Measurements from ENCODE around the gene DNM2. TPM values are rescaled to one million over a fixed set of nuclear protein-coding genes. Genes with fewer than 3 reads are reported as not detected.

The DNM2 gene
- total and polyA plus RNA-seq, 2 of the 13 experiments (the other 11 are each of a cell fraction or from before 2014, with no cell fraction given), result 41.7 to 59.8 TPM

DNA sequence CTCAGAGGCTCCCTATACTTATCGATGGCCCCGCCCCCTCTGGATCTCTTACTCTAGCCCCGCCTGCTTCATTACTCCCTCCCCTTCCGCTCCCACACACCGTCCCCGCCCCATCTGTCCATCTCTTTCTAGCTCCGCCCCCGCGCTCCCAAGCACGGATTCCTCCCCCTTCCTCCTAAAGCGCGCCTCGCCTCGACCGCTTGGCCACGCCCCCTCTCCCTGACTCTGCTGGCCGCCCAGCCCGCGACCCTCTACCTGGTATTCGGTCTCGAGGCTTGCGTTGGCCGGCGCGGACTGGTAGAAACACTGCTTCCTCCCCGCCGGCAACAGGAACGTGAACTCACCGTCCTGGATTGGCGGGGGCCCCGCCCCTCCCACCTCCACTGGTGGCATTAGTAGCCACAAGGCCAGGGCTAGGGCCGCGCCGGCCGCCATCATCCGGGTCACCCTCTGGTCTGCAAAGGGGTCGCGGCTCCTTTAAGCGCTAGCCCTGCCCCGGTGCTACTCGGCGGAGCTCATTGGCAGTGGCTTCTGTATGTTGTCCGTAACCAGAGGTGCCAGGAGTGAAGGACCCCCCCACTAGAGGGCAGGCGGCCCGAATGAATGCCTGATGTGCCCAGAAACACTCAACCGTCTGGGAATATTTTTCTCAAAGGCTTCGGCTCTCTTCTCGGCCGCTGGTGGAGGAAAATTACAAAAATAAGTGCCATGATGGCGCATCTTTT, 118.0 kb downstream of the DNM2 start, which contains the start of gene TMED1:
TMED1 (minus strand) TSS at position 459 of the 725 bp plus-strand sequence; CDS start at position 438, 21 bp downstream.
- in situ Hi-C loops (cut with HindIII; ENCODE audit: extremely low pct_ligation_motif_present, low pct_unique_long_range_greater_than_20kb), result no loop called here
- H3K36me3 ChIP-seq (replicated peaks in 1 of 2; ENCODE audit: control insufficient read depth in 1 of 2, insufficient read depth in 2 of 2, low read length in 2 of 2), result peaks cover 3 to 4% of the 10 kb centered on the region in 2 experiments; a peak in 3 of 5 replicates
- CTCF ChIA-PET (ENCODE audit: low intra/inter-chr PET ratio, low total read pairs), result interaction anchor here (1.1 to 1.7 kb wide), 2 partner anchors 25 to 29 kb away, joined by 3 read pairs; no protein-coding TSS in a partner anchor
- H2AFZ ChIP-seq (ENCODE audit: low read length), result no peak within 1 kb of the TSS
- peak; percentile 98 for DNase-seq (ENCODE audit: low spot score)
- FAIRE-seq, result no peak
- no peaks in the 10 kb centered on the region for H3K9me3 ChIP-seq (ENCODE audit: low read length)
- H3K4me3 ChIP-seq (replicated peaks in 1 of 3; ENCODE audit: insufficient read depth in 1 of 3, low read depth in 2 of 3, low read length in 3 of 3), result peak within 1 kb of the TSS; percentile 51 to 74 (median 72); a peak in 5 of 6 replicates
- no peaks in the 10 kb centered on the region for H4K20me1 ChIP-seq (ENCODE audit: insufficient read depth, low read length)
- peak; percentile 93 for ATAC-seq
- H3K79me2 ChIP-seq (ENCODE audit: insufficient read depth, low read length), result no peaks in the 10 kb centered on the region
- no peaks in the 10 kb centered on the region for H3K27me3 ChIP-seq (ENCODE audit: control insufficient read depth in 1 of 2, insufficient read depth in 2 of 2, low read length in 2 of 2)
- BruUV-seq (replicated peaks), result no TSS peak
- intact Hi-C loops (cut with micrococcal nuclease; ENCODE audit: unreplicated experiment), result loop anchor here (10.0 kb wide), 1 partner anchor 121 kb away; the partner anchor contains the start of gene DNM2
- peak within 1 kb of the TSS; percentile 93 for H3K27ac ChIP-seq (ENCODE audit: extremely low read length, insufficient read depth, low read length)
- POLR2A ChIA-PET, result interaction anchor here (0.5 to 2.5 kb wide), 32 partner anchors 9 to 539 kb away, joined by 3 to 41 read pairs (median 4); partner anchors contain the start of genes CARM1, DNM2, LDLR and QTRT1
- H3K4me2 ChIP-seq (ENCODE audit: low read depth, low read length), result peak within 1 kb of the TSS; percentile 70
- WGBS (ENCODE audit: low lambda C conversion rate), result under 1% methylated on average over 37 of the region's 50 CpGs
- peak within 1 kb of the TSS; percentile 83 for H3K9ac ChIP-seq (ENCODE audit: insufficient read depth, low read depth, low read length)
- H3K4me1 ChIP-seq (ENCODE audit: insufficient read depth, low read length), result peaks cover 40% of the 10 kb centered on the region
- TF ChIP-seq MIXL1 (CRISPR knock-in tag; IDR thresholded peaks at IDR 0.05) (no peak), BCL6 (CRISPR knock-in tag; IDR thresholded peaks at IDR 0.05) (no peak; the same call in 1 of the 2 replicates), ZNF552 (CRISPR knock-in tag; IDR thresholded peaks at IDR 0.05; ENCODE audit: borderline replicate concordance) (no peak), ZNF232 (CRISPR knock-in tag; IDR thresholded peaks at IDR 0.05; ENCODE audit: borderline replicate concordance) (peak; percentile 61; the same call in 1 of the 2 replicates), TCF7 (IDR thresholded peaks at IDR 0.05; ENCODE audit: low read depth) (no peak), ZNF292 (CRISPR knock-in tag; IDR thresholded peaks at IDR 0.05; ENCODE audit: borderline replicate concordance, low read depth) (no peak), ZNF720 (CRISPR knock-in tag; IDR thresholded peaks at IDR 0.05) (no peak), AGO1 (IDR thresholded peaks at IDR 0.05; ENCODE audit: low read depth, low read length, poor library complexity, severe bottlenecking) (peak; percentile 85)
- TF ChIP-seq, protein P1, sequence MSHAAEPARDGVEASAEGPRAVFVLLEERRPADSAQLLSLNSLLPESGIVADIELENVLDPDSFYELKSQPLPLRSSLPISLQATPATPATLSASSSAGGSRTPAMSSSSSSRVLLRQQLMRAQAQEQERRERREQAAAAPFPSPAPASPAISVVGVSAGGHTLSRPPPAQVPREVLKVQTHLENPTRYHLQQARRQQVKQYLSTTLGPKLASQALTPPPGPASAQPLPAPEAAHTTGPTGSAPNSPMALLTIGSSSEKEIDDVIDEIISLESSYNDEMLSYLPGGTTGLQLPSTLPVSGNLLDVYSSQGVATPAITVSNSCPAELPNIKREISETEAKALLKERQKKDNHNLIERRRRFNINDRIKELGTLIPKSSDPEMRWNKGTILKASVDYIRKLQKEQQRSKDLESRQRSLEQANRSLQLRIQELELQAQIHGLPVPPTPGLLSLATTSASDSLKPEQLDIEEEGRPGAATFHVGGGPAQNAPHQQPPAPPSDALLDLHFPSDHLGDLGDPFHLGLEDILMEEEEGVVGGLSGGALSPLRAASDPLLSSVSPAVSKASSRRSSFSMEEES (CRISPR knock-in tag; IDR thresholded peaks at IDR 0.05), result no peak; the same call in 1 of the 2 replicates
- TF ChIP-seq, protein P2, sequence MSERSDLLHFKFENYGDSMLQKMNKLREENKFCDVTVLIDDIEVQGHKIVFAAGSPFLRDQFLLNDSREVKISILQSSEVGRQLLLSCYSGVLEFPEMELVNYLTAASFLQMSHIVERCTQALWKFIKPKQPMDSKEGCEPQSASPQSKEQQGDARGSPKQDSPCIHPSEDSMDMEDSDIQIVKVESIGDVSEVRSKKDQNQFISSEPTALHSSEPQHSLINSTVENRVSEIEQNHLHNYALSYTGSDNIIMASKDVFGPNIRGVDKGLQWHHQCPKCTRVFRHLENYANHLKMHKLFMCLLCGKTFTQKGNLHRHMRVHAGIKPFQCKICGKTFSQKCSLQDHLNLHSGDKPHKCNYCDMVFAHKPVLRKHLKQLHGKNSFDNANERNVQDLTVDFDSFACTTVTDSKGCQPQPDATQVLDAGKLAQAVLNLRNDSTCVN (CRISPR knock-in tag; IDR thresholded peaks at IDR 0.05; ENCODE audit: borderline replicate concordance), result 0 out of 2 replicates have a peak, but pooled peaks have one; percentile 61
- TF ChIP-seq, protein P3, sequence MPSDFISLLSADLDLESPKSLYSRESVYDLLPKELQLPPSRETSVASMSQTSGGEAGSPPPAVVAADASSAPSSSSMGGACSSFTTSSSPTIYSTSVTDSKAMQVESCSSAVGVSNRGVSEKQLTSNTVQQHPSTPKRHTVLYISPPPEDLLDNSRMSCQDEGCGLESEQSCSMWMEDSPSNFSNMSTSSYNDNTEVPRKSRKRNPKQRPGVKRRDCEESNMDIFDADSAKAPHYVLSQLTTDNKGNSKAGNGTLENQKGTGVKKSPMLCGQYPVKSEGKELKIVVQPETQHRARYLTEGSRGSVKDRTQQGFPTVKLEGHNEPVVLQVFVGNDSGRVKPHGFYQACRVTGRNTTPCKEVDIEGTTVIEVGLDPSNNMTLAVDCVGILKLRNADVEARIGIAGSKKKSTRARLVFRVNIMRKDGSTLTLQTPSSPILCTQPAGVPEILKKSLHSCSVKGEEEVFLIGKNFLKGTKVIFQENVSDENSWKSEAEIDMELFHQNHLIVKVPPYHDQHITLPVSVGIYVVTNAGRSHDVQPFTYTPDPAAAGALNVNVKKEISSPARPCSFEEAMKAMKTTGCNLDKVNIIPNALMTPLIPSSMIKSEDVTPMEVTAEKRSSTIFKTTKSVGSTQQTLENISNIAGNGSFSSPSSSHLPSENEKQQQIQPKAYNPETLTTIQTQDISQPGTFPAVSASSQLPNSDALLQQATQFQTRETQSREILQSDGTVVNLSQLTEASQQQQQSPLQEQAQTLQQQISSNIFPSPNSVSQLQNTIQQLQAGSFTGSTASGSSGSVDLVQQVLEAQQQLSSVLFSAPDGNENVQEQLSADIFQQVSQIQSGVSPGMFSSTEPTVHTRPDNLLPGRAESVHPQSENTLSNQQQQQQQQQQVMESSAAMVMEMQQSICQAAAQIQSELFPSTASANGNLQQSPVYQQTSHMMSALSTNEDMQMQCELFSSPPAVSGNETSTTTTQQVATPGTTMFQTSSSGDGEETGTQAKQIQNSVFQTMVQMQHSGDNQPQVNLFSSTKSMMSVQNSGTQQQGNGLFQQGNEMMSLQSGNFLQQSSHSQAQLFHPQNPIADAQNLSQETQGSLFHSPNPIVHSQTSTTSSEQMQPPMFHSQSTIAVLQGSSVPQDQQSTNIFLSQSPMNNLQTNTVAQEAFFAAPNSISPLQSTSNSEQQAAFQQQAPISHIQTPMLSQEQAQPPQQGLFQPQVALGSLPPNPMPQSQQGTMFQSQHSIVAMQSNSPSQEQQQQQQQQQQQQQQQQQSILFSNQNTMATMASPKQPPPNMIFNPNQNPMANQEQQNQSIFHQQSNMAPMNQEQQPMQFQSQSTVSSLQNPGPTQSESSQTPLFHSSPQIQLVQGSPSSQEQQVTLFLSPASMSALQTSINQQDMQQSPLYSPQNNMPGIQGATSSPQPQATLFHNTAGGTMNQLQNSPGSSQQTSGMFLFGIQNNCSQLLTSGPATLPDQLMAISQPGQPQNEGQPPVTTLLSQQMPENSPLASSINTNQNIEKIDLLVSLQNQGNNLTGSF (CRISPR knock-in tag; IDR thresholded peaks at IDR 0.05), result no peak
- TF ChIP-seq, protein P4, sequence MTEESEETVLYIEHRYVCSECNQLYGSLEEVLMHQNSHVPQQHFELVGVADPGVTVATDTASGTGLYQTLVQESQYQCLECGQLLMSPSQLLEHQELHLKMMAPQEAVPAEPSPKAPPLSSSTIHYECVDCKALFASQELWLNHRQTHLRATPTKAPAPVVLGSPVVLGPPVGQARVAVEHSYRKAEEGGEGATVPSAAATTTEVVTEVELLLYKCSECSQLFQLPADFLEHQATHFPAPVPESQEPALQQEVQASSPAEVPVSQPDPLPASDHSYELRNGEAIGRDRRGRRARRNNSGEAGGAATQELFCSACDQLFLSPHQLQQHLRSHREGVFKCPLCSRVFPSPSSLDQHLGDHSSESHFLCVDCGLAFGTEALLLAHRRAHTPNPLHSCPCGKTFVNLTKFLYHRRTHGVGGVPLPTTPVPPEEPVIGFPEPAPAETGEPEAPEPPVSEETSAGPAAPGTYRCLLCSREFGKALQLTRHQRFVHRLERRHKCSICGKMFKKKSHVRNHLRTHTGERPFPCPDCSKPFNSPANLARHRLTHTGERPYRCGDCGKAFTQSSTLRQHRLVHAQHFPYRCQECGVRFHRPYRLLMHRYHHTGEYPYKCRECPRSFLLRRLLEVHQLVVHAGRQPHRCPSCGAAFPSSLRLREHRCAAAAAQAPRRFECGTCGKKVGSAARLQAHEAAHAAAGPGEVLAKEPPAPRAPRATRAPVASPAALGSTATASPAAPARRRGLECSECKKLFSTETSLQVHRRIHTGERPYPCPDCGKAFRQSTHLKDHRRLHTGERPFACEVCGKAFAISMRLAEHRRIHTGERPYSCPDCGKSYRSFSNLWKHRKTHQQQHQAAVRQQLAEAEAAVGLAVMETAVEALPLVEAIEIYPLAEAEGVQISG (CRISPR knock-in tag; IDR thresholded peaks at IDR 0.05), result 0 out of 2 replicates have a peak, but pooled peaks have one; percentile 11

All from HepG2 (cell line).